G401 (cell line): ENCODE results near the gene CISD3. TPM values are rescaled to one million over a fixed set of nuclear protein-coding genes. Genes with fewer than 3 reads are reported as not detected.

ENCODE experiments used
- DNase-seq: peaks from one replicate; pipeline ENCODE4 v3.0.0-alpha.2; 2015; ENCODE audit warnings: low spot score
- in situ Hi-C: cut with HindIII; loops from 2 replicates; pipeline ENCODE4 v1.10.0; 2016; ENCODE audit warnings: low sequenced_read_pairs, mixed read lengths
- total RNA-seq: library from RNA; depleted of rRNA; stranded (reverse); fragments of >200 nt; shearing (Covaris generic); gene quantifications from 2 replicates; pipeline ENCODE4 v1.2.3, GENCODE V29; 2014

Gene CISD3
- total RNA-seq, 1 experiment from 2014 or later = 7.9 TPM

DNA sequence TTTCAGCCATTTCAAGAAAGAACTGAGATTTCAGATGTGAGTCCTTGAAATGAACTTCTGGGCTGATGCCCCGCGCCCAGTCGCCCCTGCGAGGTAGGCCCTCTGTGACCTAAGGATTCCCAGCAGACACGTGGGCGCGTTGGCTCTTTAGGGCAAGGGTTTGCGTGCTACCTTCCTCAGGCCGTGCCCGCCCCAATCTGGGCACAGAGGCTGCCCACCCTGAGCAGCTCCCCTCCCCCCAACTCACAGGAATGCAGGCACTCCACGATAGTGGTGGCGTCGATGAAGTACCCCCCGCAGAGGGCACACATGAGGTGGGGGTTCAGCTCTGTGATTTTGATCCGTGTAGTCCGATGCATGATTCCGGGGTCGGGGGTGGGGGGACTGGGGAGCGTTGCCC lies 9.9 kb downstream of the CISD3 start:
- no peak for DNase-seq

DNA sequence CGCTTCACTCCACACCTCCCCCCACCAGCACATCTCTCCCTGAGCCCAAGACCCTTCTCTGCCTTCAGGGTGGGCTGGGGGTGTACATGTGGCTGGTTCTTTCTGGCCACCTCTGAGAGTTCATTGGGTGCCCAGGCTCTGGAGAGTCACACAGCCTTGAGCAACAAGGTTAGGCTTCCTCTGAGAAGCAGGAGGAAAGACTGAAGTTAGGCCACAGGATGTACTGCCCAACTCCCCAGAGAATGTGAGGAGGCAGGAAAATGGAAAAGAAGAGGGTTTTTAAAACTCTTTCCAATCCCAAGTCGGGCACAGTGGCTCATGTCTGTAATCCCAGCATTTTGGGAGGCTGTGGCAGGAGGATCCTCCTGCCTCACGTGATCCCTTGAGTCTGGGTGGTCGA lies 10.7 kb downstream of the CISD3 start:
- DNase-seq = peak; percentile 0
- in situ Hi-C loops = no loop called here

More for the DNA sequence above, 9.9 kb downstream of the CISD3 start:
- in situ Hi-C loops = no loop called here

DNA sequence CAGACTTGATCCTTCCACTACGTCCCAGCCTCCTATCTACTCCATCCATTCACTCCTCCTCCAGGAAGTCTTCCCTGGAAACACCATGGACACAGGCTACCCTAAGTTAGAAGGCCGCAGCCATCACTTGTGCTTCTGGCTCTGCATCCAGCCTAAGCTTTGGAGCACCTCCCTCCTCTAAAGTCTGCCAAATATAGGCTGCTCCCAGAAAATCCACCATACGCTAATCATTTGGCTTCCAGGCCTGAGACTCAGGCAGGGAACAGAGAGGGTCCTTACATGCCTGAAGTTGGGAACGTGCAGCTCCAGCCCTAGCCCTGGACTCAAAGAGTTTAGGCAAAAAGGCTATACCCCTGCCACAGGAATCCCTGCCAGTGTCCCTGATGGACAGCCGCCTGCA lies 11.3 kb downstream of the CISD3 start:
- in situ Hi-C loops = no loop called here
- no peak for DNase-seq

DNA sequence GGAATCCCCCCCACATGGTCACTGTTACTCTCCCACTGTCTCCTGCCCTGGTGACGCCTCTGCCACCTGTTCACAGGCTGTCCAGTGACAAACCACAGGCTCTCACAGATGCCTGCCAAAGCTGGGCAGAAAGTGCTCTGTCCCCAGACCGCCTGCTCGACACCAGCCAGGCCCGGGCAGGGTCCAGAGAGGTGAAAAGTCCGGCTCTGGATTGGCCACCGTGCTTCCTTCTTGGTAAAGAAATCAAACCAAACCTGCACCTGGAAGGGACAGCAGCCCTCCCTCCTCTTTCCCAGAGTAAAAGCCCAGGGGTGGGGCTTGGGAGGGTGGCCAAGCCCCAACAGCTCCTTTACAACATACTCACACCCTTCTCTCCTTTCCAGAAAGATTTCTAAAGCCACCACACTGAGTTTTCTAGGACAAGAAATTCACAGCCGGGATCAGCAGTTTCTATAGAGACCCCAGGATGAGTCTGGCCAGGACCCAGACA lies 11.8 kb downstream of the CISD3 start:
- peak; percentile 66 for DNase-seq
- in situ Hi-C loops = no loop called here

DNA sequence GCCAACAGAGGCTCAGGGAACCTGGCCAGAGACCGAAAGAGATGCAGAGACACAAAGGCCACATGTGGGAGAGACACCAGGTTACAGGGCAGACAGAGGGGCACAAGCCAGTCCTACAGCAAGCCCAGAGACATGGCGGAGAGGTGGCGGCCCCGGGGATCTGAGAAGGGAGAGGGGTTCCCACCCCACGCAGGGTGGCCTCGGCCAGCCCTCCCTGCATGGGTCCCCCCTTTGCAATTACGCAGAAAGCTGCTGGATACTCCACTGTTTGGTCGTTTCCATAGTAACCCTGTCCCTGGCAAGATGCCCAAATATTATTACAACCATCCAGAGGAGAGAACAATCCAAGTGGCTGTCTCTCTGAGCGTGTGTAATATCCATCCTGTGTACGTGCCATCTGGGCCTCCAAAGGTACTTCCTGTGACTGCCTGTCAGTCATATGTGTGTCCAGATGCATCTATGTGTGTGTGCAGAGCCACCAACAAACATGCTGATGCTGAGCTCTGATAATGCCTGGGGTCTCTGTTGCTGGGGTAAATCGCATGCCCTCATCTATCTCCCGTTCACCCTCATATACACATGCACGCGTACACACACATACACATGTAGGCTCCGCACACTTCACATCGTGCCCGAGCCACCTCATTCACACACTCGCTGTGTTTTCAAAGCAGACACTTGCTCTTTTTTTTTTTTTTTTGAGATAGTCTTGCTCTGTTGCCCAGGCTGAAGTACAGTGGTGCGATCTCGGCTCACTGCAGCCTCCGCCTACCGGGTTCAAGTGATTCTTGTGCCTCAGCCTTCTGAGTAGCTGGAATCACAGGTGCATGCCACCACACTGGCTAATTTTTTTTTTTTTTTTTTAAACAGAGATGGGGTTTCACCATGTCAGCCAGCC lies 12.5 kb downstream of the CISD3 start:
- in situ Hi-C loops = no loop called here
- DNase-seq = peak; percentile 89

DNA sequence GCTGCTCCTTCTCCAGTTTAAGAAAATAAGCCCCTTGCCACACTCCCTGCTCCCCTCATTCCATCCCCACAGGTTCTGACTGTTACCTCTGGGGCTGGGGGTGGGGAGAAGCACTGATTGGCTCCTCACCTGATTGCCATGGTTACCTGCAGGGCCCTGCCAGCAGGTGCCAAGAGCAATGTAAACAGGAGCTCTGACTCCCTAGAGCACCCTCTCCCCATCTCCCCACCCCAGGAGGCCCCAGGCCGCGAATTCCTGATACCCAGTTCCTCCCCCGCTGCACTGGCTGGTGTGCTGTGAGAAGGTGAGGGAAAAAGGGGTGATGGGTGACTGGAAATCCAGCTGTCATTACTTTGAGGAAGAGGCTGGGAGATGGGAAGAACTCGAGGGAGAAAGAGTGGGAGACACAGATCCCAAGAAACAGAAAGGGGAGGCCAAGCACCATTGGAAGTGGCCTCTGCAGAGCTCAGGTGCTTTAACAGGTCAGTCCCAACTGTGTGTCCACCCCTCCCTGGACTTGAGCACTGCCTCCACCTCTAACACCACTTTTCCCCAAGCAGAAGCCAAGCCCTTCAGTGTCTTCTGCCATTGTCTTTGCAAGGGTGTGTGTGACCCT lies 13.5 kb downstream of the CISD3 start:
- in situ Hi-C loops = no loop called here

DNA sequence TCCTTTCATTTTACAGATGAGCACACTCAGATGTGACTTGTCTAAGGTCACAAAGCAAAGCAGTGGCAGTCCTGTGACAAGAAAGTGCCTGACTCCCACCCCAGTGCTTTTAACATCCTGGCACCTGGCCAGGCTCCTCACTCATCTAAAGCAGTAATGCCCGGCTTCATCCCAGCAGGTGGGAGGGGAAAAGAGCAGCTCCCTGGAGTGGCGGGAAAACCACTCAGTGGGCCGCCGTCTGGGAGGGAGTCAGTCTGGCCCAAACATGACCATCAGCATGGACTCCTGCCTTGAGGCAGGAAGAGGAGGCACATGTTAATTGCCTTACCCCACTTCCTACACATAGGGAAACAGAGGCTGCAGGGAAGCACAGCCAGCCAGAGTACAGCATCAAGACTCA lies 15.4 kb downstream of the CISD3 start:
- DNase-seq = peak; percentile 19
- in situ Hi-C loops = no loop called here

More for the DNA sequence above, 13.5 kb downstream of the CISD3 start:
- DNase-seq = peak; percentile 22

DNA sequence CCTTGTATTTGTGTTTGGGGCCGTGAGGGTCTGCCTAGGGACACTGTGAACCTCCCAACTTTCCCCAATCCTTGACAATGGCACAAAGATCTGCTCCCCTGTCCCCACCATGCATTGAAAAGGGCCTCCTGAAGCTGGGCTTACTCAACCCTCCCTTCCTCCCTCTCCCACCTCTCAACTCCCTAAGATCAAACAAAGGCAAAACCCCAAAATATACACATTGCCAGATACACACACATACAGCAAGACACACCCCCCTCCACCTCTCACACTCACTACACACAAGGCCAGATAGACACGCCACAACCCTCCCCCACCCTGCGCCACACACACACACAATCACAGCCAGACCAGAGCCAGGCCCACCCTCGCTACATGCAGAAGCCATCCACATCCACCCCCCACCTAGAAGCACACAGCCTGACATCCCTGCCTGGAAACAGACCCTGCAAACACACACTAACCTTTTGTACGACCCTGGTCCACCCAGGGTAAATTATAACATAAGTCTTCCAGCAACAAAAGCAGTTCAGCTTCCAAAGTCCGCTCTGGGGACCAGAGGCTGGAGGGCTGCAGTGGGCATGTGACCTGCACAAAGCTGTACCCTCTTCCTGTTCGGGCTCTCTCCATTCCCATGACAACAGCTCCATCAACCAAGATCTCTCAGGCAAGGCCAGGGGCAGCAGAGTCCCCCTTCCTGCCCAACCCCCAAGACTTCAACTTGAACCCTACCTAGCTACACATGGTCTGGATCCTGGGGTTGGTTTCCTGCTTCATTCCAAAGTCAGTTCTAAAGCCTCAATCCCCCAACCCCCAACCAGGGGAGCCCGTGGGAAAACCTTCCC lies 16.1 kb downstream of the CISD3 start:
- in situ Hi-C loops = no loop called here
- no peak for DNase-seq

DNA sequence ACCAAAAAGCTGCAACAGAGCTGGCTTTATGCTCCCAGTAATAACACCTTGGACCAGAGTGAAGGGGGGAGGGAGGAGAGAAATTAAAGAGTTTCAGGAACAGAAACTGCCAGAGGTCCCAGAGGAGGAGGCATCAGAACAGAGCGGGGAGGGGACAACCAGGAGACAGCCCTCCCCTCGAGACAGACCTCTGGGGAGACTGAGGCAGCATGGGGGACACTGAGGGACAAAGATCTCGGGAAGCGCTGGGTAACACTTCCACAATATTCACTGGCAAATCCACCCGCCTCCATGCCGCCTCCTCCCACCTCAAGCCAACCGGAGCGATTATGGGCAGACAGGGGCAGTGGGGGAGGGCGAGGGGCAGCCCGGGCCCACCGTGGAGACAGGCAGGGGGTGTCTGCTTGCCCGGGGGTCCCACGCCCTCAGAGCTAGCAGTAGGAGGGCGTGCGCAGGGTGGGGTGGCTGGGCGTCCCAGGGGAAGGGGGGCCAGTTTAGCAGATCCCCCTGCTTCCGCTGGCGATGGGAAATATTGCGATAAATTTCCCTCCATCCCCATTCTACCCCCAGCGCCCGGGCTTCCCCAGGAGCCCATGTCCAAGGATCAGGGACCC lies 16.8 kb downstream of the CISD3 start:
- in situ Hi-C loops = no loop called here
- DNase-seq = no peak

DNA sequence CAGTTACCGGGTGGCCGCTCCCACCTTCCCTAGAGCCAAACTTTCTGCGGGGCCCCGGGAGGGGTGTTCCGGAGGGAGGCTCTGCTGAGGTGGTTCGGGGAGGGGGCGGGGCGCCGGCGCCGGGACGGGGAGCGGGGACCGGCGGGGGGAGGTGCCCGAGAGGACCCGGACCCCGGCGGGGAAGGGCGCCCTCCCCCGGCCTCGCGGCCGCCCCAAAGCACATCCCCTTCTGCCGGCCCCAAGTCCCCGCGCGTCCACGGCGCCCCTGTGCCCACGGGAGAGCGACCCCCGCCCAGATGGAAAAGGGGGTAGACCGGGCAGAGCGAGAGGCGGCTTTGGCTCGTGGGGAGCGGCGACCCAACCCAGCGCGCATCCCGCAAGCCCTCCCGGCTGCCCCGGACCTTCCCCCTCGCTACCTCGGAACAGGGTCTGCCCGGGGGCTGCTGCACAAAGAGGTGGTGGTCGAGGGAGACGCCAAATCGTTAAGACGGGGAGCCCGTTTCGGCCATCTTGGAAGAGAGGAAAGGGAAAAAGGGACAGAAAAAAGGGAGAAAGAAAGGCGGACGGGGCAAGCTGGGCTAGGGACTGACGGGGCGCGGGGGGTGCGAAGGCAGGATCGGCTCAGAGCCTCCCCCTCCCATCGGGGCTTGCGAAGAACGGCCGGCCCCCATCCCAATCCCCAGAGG lies 17.5 kb downstream of the CISD3 start:
- DNase-seq = peak; percentile 29
- in situ Hi-C loops = no loop called here

DNA sequence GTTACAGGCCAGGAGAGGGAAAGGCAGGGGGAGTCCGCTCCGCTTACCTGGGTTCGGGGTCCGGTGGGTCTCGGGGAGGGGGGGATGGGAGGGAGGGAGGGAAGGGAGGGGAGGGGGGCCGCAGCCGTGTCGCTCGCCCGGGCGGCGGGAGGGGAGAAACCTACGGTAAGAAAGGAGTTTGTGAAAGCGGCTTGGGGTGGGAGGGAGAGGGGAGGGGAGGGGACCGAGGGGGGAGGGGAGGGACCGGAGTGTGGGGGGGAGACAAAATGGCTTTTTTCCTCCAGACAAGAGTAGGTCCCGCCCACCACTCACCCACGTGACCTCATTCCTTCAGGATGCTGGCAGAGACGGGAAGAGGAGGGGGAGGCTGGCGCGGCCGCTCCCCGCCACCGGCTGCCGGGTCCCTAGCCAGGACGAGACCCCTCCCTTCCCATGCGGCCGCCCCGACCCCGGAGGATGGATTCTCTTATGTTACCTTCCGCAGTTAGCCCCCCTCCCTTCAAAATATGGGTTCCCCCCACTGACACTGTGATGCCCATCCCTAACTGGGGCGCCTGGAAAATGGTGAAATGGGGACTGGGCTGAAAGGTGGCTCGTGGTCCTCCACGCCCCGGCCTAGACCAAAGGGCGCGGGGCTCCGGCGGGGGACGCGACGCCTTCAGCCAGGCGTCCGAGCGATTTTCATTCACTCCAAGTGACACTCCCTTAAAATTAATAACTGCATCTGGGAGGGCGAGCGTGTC lies 18.2 kb downstream of the CISD3 start, which contains the start of gene PCGF2:
Gene PCGF2 (minus strand): TSS at position 188 of the 743 bp plus-strand sequence. CDS start 7,934 bp downstream, outside the sequence.
- DNase-seq = peak; percentile 94
- in situ Hi-C loops = no loop called here

DNA sequence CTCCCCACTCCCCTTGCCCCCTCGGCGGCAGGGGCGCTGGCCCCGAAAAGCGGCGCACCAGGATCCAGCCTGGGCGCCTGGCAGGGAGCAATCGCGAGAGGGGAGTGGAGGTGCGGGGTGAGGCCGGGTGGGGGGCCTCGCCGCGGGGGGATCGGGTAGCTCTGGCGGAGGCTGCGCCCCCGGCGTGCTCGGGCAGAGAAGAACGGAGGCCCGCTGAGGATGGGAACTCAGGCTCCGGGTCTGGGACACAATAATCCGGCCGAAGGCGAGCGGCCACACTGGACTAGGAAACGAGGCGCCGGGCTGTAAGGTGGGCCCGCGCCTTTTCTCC lies 18.7 kb downstream of the CISD3 start:
- in situ Hi-C loops = no loop called here
- no peak for DNase-seq

DNA sequence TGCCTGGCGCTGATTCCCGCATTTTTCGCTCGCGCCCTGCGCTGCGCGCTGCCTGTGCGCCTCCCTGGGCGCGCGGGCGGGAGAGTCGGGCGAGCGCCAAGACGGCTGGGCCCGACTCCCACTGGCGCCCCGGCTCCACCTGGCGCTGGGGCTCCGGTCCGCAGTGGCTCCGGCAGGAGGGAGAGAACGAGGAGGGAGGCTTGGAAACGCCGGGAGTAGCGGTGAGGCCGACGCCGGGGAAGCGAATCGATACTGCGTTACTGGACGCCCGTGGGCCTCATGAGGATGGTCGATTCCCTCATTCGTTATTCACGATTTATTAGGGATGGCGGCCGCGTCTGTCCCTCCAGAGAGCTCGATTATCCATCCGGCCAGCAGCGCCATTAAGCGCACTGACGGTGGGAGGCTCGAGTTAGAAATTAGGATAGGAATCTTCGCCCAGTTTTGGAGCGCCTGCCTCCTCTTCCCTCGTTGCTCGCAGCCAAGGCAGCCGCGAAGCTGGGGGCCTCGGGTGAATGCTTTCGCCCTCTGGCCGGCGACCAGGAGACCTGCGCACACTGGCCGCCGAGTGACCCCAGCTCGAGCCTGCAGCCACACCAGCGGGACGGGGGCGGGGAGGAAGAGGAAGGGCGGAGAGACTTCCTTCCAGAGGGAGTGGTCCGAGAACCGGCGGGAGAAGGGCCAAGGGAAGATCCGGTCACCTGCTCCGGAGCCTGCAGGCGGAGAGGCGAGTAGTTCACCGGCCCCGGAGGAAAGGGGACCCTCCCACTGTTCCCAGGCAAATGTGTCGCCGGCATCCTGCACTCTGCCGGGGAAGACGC lies 19.3 kb downstream of the CISD3 start:
- in situ Hi-C loops = no loop called here

DNA sequence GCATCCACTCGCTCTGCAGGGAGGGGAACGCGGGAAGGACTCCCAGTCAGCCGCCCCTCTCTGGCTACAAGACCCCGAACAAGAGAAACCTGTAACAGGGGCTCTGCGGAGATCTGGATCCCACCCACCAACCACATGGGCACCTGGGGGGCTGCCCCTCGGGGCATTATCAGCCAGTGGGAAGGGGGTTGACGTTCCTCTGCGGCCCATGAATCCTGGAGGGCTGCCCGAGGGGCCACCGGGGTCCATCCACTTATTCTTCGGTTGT lies 19.8 kb downstream of the CISD3 start:
- DNase-seq = no peak
- in situ Hi-C loops = no loop called here

More for the DNA sequence above, 19.3 kb downstream of the CISD3 start:
- peak; percentile 85 for DNase-seq

DNA sequence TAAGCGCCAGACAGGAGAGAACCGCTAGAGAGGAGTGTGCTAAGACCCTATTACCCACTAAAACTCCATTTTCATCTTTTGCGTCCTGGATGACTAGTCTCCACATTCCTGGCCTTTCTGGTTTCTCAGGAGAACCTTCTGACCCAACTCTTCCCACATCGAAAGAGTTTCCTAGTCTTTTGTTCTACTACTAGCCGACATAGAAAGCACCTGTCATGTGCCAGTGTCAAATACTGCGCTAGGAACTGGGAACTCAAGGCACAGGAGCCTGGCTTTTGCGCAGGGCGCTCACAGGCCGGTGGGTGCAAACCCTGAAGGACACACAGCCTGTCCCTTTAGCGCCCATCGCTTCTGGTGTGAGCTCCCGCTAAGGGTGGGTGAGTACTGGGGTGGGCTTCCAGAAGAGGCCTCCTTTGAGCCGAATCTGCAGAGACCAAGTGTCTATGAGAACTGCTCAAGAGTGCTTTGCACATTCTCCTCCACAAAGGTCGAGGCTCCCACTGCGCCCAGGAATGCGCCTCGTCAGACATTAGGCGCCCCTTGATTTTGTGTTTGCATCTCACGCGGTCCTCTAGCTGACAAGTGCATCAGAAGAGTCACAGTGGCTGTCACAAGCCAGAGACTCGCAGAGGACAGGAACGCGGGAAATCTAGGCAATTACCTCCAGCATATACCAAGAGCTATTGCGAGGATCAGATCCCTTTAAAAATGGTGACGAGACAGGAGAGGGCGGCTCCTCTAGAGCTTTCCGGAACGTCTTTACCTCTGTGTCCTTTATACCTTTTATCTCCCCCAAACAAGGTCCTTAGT lies 20.4 kb downstream of the CISD3 start:
- peak; percentile 81 for DNase-seq
- in situ Hi-C loops = no loop called here

DNA sequence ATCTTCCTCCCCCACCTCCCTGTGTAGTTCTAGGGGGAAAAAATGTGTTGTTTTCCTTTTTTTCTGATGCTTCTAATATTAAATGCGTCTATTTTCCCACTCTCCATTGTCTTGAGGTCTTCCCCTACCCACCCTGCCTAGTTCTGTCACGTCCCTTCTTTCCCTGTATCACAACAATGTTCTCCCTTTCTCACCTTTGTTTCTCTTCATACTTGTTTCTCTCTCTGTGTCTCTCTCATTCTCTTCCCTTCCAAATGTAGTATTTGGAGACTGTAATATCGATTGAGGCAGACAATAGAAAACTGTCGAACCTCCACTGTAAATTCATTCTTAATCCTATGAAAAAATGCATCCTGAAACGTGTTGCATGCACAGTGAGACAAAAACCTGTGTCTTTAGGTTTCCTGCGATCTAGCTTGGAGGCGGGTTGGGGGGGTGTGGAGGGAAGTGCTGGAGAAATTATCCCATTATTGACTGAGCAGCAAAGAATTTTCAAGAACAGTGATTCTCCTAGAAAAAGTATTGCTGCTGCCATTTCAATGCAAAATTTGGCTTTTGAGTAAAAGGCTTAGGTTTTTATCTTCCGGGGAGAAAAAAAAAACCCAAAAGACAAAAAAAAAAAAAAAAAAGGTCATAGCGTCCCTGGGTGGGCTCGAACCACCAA lies 21.1 kb downstream of the CISD3 start:
- in situ Hi-C loops = no loop called here
- peak; percentile 59 for DNase-seq
